K562 (cell line): ENCODE results near the gene MPZL3. TPM values are rescaled to one million over a fixed set of nuclear protein-coding genes. Genes with fewer than 3 reads are reported as not detected.

Experiments
- FOXM1 ChIP-seq, 2 experiments: fragments of 450-650 bp in 1 of 2; sonication (generic) in 1 of 2; formaldehyde crosslinking in 1 of 2; IDR thresholded peaks; 2 replicates each; pipeline versions ENCODE4 v1.6.1 to v1.9.0; 2017 to 2022; ENCODE audit warnings: low read depth in 2 of 2, mild to moderate bottlenecking in 2 of 2, missing genetic modification reagents in 1 of 2, moderate library complexity in 1 of 2
- KDM5B ChIP-seq: fragments of 200-600 bp; sonication (generic); IDR thresholded peaks from 2 replicates; pipeline ENCODE4 v1.6.1; 2012; ENCODE audit warnings: low read depth, mild to moderate bottlenecking, moderate library complexity, low read length, control low read depth, inconsistent platforms; ENCODE audit not compliant: insufficient replicate concordance
- MBD1 ChIP-seq: fragments of 250-450 bp; sonication (Bioruptor Pico); IDR thresholded peaks from 2 replicates; pipeline ENCODE4 v1.8.0; 2022; ENCODE audit warnings: inconsistent platforms
- ZNF518B ChIP-seq: fragments of 250-450 bp; sonication (Bioruptor Pico); IDR thresholded peaks from 2 replicates; pipeline ENCODE4 v1.5.0; 2021; ENCODE audit warnings: mild to moderate bottlenecking, moderate library complexity
- polyA plus RNA-seq, 8 experiments: library from polyadenylated mRNA; depleted of rRNA in 4 of 8; stranded (reverse) in 5 of 8; unstranded in 3 of 8; fragments of >200 nt; fragmentation: Nextera tagmentation in 2 of 8; fragmentation: Illumina TruSeq in 1 of 8; extraction: Ambion mirVana in 2 of 8; extraction: Trizol in 1 of 8; gene quantifications; 2 replicates each; pipeline versions ENCODE4 v1.2.1 to v1.2.3, GENCODE V29; 2011 to 2014; ENCODE audit warnings: inconsistent platforms in 1 of 8, missing spikeins in 1 of 8
- total RNA-seq, 7 experiments: library from RNA; depleted of rRNA in 6 of 7; stranded (reverse); fragments of >200 nt in 6 of 7; fragmentation: Illumina TruSeq in 2 of 7; extraction: Trizol in 2 of 7; gene quantifications; 2 replicates each; pipeline versions ENCODE4 v1.2.1 to v1.2.3, GENCODE V29; 2011 to 2021; ENCODE audit warnings: low replicate concordance in 1 of 7

Gene MPZL3
- total and polyA plus RNA-seq, 9 of the 15 experiments (the other 6 are each of a cell fraction or from before 2014, with no cell fraction given): 0.97 to 2.9 (median 1.6) TPM

GRCh38 chr11:118193910-118194566 is 58.1 kb downstream of the MPZL3 start (continued):
- no peak for TF ChIP-seq FOXM1 (IDR thresholded peaks at IDR 0.05; ENCODE audit: low read depth)
- no peak for TF ChIP-seq FOXM1 (CRISPR knock-in tag; IDR thresholded peaks at IDR 0.05; ENCODE audit: low read depth)
- TF ChIP-seq MBD1 (CRISPR knock-in tag): no peak
- no peak for TF ChIP-seq ZNF518B (CRISPR knock-in tag)
- TF ChIP-seq KDM5B: no peak
